ENCODE measurements around the gene USP28. TPM values are rescaled to one million over a fixed set of nuclear protein-coding genes. Genes with fewer than 3 reads are reported as not detected.

The USP28 gene
- total RNA-seq, 1 experiment from 2014 or later: 74.4 TPM

DNA sequence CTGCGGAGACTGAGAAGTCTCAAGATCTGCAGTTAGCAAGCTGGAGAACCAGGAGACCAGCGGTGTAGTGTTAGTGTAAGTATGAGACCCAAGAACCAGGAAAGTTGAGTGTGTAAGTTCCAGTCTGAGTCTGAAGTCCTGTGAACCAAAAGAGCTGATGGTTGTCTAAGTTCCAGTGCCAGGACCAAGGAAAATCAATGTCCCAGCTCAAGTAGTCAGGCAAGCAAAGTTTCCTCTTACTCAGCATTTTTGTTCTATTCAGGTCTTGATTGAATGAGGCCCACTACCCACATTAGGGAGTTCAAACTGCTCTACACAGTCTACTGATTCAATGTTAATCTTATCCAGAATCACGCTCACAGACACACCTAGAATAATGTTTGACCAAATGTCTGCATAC, 11.0 kb downstream of the USP28 start:
- CTCF ChIA-PET: no interaction called here
- Mint-ChIP-seq H3K9me3 (ENCODE audit: unreplicated experiment) (no peaks in the 10 kb centered on the region), H3K27ac (ENCODE audit: unreplicated experiment) (no peak overlapping the region), H3K36me3 (ENCODE audit: insufficient read depth, unreplicated experiment) (peaks cover 14% of the 10 kb centered on the region), H3K27me3 (ENCODE audit: insufficient read depth, unreplicated experiment) (no peaks in the 10 kb centered on the region), H3K4me1 (ENCODE audit: low read depth, unreplicated experiment) (peaks cover 19% of the 10 kb centered on the region), H3K4me3 (ENCODE audit: unreplicated experiment) (no peak overlapping the region)
- DNase-seq: no peak
- BruUV-seq (replicated peaks): no TSS peak
- H3K9me3 ChIP-seq: no peaks in the 10 kb centered on the region
- peaks cover 14% of the 10 kb centered on the region for H3K4me1 ChIP-seq
- H3K4me3 ChIP-seq (ENCODE audit: low read depth, low read length): no peak overlapping the region
- TF ChIP-seq, protein P1, sequence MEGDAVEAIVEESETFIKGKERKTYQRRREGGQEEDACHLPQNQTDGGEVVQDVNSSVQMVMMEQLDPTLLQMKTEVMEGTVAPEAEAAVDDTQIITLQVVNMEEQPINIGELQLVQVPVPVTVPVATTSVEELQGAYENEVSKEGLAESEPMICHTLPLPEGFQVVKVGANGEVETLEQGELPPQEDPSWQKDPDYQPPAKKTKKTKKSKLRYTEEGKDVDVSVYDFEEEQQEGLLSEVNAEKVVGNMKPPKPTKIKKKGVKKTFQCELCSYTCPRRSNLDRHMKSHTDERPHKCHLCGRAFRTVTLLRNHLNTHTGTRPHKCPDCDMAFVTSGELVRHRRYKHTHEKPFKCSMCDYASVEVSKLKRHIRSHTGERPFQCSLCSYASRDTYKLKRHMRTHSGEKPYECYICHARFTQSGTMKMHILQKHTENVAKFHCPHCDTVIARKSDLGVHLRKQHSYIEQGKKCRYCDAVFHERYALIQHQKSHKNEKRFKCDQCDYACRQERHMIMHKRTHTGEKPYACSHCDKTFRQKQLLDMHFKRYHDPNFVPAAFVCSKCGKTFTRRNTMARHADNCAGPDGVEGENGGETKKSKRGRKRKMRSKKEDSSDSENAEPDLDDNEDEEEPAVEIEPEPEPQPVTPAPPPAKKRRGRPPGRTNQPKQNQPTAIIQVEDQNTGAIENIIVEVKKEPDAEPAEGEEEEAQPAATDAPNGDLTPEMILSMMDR (IDR thresholded peaks at IDR 0.05; ENCODE audit: insufficient read depth in 1 of 2, low read depth in 1 of 2, low read length in 1 of 2, severe bottlenecking in 1 of 2, unreplicated experiment in 1 of 2): no peak
- H3K27me3 ChIP-seq (replicated peaks; ENCODE audit: control insufficient read depth, insufficient read depth, low read length): no peaks in the 10 kb centered on the region
- POLR2A ChIA-PET: no interaction called here
- intact Hi-C loops (cut with micrococcal nuclease; ENCODE audit: unreplicated experiment): no loop called here
- H3K36me3 ChIP-seq (ENCODE audit: control insufficient read depth, insufficient read depth, low read length): no peaks in the 10 kb centered on the region; the same call in 1 of the 2 replicates

DNA sequence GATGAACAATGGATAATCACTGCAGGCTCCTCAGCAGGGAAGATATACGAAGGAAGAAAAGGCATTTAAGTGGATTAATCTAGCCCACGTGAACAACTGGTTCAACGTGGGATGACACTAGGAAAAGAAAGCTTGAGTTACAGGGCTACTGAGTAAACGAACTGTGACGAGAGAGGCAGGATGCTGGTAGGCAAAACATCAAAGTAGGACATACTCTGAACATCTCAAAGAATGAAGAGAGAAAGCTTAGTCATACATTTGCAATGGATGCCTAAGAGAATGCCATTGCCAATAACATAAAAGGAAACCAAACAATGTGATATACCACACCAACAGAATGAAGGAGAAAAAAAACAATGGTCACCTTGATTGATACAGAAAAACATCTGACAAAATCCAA, 12.9 kb downstream of the USP28 start:
- peak; percentile 35 to 37 for DNase-seq
- H3K4me3 ChIP-seq (ENCODE audit: low read depth, low read length): no peak overlapping the region
- Mint-ChIP-seq H3K4me1 (ENCODE audit: low read depth, unreplicated experiment) (peaks cover 19% of the 10 kb centered on the region), H3K27ac (ENCODE audit: unreplicated experiment) (no peak overlapping the region), H3K27me3 (ENCODE audit: insufficient read depth, unreplicated experiment) (no peaks in the 10 kb centered on the region), H3K36me3 (ENCODE audit: insufficient read depth, unreplicated experiment) (no peaks in the 10 kb centered on the region), H3K9me3 (ENCODE audit: unreplicated experiment) (no peaks in the 10 kb centered on the region), H3K4me3 (ENCODE audit: unreplicated experiment) (no peak overlapping the region)
- H3K9me3 ChIP-seq: no peaks in the 10 kb centered on the region
- no peaks in the 10 kb centered on the region for H3K36me3 ChIP-seq (ENCODE audit: control insufficient read depth, insufficient read depth, low read length)
- no TSS peak for BruUV-seq (replicated peaks)
- intact Hi-C loops (cut with micrococcal nuclease; ENCODE audit: unreplicated experiment): loop anchor here (1.0 kb wide), 1 partner anchor 13 kb away; the partner anchor contains the start of gene USP28
- POLR2A ChIA-PET: no interaction called here
- TF ChIP-seq, protein P1 (IDR thresholded peaks at IDR 0.05; ENCODE audit: insufficient read depth in 1 of 2, low read depth in 1 of 2, low read length in 1 of 2, severe bottlenecking in 1 of 2, unreplicated experiment in 1 of 2): no peak
- no peaks in the 10 kb centered on the region for H3K27me3 ChIP-seq (replicated peaks; ENCODE audit: control insufficient read depth, insufficient read depth, low read length)
- peaks cover 14% of the 10 kb centered on the region for H3K4me1 ChIP-seq
- CTCF ChIA-PET: no interaction called here

DNA sequence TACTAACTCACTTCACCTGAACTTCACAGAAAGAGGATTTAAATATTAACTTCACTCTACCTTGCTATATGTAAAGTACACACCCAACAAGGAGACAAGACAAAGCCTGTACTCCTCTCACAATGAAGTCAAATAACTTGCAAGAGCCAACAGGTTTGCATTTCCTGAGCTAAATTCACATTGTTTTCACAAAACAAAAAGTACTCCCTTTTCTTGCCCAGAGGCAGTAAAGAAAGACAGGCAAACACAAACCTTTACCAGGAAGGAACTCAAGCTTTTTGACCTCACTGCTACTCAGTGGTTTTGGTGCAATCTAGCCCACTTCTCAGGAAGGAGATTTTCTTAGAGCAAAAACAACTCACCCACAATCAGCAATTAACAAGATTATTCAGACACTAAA, 15.7 kb downstream of the USP28 start:
- Histone ChIP-seq H3K27me3 (replicated peaks; ENCODE audit: control insufficient read depth, insufficient read depth, low read length) (no peaks in the 10 kb centered on the region), H3K4me1 (peaks cover 14% of the 10 kb centered on the region), H3K9me3 (no peaks in the 10 kb centered on the region), H3K4me3 (ENCODE audit: low read depth, low read length) (no peak overlapping the region), H3K36me3 (ENCODE audit: control insufficient read depth, insufficient read depth, low read length) (no peaks in the 10 kb centered on the region)
- intact Hi-C loops (cut with micrococcal nuclease; ENCODE audit: unreplicated experiment): no loop called here
- ChIA-PET POLR2A (interaction anchor here (1.6 kb wide), 1 partner anchor 16 kb away, joined by 6 read pairs; the partner anchor contains the start of gene USP28), CTCF (interaction anchor here (0.5 to 1.3 kb wide), 3 partner anchors 54 to 352 kb away, joined by 3 to 5 read pairs (median 3); no protein-coding TSS in a partner anchor)
- no peak for DNase-seq
- no TSS peak for BruUV-seq (replicated peaks)
- H3K9me3 Mint-ChIP-seq (ENCODE audit: unreplicated experiment): no peaks in the 10 kb centered on the region
- no peak overlapping the region for H3K27ac Mint-ChIP-seq (ENCODE audit: unreplicated experiment)
- TF ChIP-seq, protein P1 (IDR thresholded peaks at IDR 0.05; ENCODE audit: insufficient read depth in 1 of 2, low read depth in 1 of 2, low read length in 1 of 2, severe bottlenecking in 1 of 2, unreplicated experiment in 1 of 2): no peak
- peaks cover 19% of the 10 kb centered on the region for H3K4me1 Mint-ChIP-seq (ENCODE audit: low read depth, unreplicated experiment)
- no peaks in the 10 kb centered on the region for H3K36me3 Mint-ChIP-seq (ENCODE audit: insufficient read depth, unreplicated experiment)
- no peaks in the 10 kb centered on the region for H3K27me3 Mint-ChIP-seq (ENCODE audit: insufficient read depth, unreplicated experiment)
- H3K4me3 Mint-ChIP-seq (ENCODE audit: unreplicated experiment): no peak overlapping the region

All from Caco-2 (cell line).